Endometrial microvascular endothelial cells (primary cell): ENCODE results near the gene BMPR1B. TPM values are rescaled to one million over a fixed set of nuclear protein-coding genes. Genes with fewer than 3 reads are reported as not detected.
"Not testable (repeated sequence)": the region's sequence is repeated elsewhere in the genome, so short reads cannot be mapped to it uniquely, and the experiment has no call there.

Experiments used
- in situ Hi-C: cut with HindIII; loops from 2 replicates; pipeline ENCODE4 v1.10.0; 2017; ENCODE audit warnings: low sequenced_read_pairs, low pct_unique_long_range_greater_than_20kb; ENCODE audit errors: inconsistent ontology term
- total RNA-seq: library from RNA; depleted of rRNA; stranded (reverse); fragments of >200 nt; gene quantifications from one replicate; pipeline ENCODE4 v1.2.3, GENCODE V29; 2015; ENCODE audit errors: inconsistent ontology term

BMPR1B gene
- total RNA-seq, 1 donor from 2014 or later = not detected

- in situ Hi-C loops = no loop called here
Measured at GRCh38 chr4:94819371-94820168, 61.8 kb downstream of the BMPR1B start.

- in situ Hi-C loops = no loop called here
Measured at GRCh38 chr4:94826206-94826605, 68.5 kb downstream of the BMPR1B start.

DNA sequence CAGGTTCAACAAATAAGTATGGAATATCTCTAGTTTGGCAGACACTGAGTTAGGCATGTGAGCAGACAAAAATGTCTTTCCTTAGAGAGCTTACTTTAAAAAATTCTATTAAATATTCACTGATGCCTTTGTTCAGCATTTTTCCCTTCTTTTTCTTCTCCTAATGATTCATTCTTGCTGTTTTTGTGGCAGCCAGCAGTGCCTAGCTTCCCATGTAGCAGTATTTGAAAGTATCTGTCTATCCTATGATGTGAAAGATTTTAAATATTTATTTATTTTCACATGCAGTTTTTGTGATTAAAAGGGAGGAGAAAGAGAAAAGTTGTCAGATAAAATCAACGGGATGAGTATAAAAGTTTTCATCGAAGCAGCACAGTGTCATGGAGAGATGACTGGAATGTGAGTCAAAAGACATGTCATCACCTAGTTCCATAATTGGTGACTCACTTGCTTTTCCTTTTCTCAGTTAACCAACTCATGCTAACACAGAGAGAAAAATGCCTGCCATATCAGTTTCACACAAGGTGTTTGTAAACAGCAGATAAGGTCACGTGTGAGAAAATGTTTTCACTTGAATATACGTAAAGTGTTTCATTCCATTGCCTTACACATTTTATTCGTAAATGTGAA is 69.8 kb downstream of the BMPR1B start:
- in situ Hi-C loops = no loop called here

- in situ Hi-C loops = no loop called here
Measured at GRCh38 chr4:94828882-94829281, 71.1 kb downstream of the BMPR1B start.

- in situ Hi-C loops = no loop called here
Measured at GRCh38 chr4:94831607-94832006, 73.9 kb downstream of the BMPR1B start.

GRCh38 chr4:94832329-94832728 is 74.6 kb downstream of the BMPR1B start:
- in situ Hi-C loops = not testable (repeated sequence)

GRCh38 chr4:94833394-94833793 is 75.6 kb downstream of the BMPR1B start:
- in situ Hi-C loops = no loop called here

DNA sequence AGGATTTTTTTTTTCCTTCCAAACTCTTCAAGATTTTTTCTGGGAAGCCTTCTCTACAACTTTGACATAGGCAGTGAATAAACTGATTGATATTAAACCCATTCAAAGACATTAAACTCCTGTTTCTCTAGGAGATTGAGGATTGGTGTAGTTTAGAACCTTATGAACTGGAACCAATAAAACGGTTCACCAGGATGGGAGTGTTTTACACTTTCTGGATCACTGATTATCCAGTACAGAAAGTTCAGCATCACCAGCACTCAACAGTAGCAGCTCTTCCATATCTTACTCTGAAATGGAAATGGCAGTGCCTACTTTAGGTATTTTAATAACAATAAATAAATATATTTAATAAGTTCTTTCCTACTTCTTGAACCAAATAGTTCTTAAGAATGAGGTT is 76.7 kb downstream of the BMPR1B start:
- in situ Hi-C loops = no loop called here

DNA sequence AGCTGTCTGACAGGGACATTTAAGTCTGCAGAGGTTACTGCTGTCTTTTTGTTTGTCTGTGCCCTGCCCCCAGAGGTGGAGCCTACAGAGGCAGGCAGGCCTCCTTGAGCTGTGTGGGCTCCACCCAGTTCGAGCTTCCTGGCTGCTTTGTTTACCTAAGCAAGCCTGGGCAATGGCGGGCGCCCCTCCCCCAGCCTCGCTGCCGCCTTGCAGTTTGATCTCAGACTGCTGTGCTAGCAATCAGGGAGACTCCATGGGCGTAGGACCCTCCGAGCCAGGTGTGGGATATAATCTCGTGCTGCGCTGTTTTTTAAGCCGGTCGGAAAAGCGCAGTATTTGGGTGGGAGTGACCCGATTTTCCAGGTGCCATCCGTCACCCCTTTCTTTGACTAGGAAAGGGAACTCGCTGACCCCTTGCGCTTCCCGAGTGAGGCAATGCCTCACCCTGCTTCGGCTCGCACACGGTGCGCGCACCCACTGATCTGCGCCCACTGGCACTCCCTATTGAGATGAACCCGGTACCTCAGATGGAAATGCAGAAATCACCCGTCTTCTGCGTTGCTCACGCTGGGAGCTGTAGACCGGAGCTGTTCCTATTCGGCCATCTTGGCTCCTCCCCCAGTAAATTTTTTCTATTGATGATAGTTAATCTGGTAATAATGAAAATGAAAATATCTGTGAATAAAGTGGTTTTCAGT is 83.6 kb downstream of the BMPR1B start:
- in situ Hi-C loops = not testable (repeated sequence)

DNA sequence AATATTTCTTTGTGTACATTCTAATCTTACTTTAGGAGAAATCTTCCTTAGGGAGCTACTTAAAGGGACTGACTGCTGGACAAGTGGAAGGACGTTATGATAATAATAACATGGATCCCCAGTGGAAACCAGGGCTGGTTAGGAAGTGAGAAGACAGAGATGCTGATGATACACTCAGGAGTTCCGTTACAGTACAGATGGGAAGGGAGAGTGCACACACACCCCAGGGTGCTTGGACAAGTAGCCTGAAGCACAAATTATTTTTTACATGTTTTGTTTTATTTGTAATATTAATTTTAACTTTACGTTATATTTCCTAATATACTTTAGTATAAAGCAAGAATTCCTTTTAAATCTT is 84.1 kb downstream of the BMPR1B start:
- in situ Hi-C loops = no loop called here

- in situ Hi-C loops = no loop called here
Measured at GRCh38 chr4:94843216-94843615, 85.5 kb downstream of the BMPR1B start.

GRCh38 chr4:94848326-94848725 is 90.6 kb downstream of the BMPR1B start:
- in situ Hi-C loops = no loop called here

- in situ Hi-C loops = no loop called here
Measured at GRCh38 chr4:94849901-94850300, 92.1 kb downstream of the BMPR1B start.

GRCh38 chr4:94852616-94853015 is 94.9 kb downstream of the BMPR1B start:
- in situ Hi-C loops = no loop called here

- in situ Hi-C loops = no loop called here
Measured at GRCh38 chr4:94856030-94856429, 98.3 kb downstream of the BMPR1B start.

DNA sequence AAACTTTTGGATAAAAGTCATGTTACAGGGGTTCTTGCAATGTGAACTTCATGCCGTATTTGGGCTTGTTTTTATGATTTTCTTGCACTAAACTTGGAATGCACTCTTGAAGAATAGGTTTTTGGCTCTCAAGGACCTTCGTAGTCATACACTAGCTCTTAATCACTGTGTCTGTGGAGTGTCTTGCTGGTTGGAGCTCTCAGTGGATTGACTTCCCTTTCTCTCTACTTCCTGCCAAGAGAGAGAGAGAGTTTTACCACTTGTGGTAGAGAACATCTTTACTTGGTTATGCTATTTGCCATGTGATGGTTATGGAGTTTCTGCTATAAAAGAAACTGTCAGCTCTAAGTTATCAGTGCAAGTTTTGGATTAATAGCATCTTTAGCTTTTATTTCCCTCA is 112.4 kb downstream of the BMPR1B start:
- in situ Hi-C loops = no loop called here

DNA sequence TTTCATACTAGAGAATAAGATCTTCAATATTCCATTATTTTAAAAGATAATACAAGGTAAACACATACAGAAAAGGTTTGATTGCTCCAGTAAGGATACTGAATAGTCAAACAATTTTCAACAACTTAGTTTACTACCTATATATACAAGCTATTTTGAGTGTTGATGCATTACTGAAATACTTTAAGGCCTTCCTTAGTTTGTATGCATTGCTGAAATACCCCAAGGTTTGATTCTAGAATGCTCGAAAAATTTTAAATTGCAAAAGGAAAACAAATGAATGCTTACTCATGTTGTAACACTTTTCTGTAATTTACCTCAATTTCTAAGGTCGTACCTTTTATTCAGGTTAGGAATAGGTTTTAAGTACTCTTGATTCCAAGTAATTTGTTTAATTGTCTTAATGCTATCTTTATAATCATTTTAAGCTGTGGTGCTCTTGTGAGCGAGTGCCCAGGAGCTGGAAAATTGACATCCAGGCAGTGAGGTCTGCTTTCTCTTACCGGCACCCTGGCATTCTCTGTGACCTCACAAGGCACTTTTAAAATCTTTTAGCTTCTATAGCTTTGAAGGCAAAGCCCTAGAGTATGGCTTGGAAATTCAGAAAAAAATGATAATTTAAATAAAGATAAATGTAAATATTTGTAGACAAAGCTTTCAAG is 114.0 kb downstream of the BMPR1B start:
- in situ Hi-C loops = no loop called here

DNA sequence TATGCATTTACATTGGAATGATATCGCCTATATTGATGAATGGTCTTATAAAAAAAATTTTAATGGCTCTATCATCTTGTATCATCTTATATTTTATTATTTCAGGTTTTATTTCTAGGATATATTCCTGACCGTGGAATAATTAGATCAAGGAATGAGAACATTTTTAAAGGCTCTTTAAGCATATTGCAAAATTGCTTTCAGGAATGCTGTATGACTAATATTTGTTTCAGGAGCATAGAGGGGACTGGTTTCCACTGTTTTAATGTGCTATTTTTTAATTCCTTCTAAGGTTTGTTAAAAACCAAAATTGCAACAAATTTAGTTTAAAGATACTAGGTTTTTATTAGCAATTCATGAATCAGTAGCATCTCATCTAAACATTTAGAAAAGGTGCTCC is 120.2 kb downstream of the BMPR1B start:
- in situ Hi-C loops = no loop called here

DNA sequence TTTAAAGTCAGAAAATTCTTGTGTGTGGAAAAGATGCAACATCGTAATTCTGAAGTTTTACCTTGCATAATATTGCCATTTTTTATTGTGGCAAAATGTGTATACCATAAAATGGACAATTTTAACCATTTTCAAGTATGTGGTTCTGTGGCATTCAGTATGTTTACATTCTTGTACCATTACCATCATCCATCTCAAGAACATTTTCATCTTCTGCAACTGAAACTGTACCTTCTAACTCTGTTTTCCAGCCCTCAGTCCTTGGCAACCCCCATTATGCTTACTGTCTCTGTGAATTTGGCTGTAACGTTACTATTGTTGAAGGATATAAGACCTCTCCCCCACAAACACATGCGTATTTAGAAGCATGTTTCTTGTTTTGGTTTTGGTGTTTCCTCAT is 123.2 kb downstream of the BMPR1B start:
- in situ Hi-C loops = no loop called here

GRCh38 chr4:94882756-94883155 is 125.0 kb downstream of the BMPR1B start:
- in situ Hi-C loops = no loop called here
